PC-3 (cell line): ENCODE measurements around the gene ATG4A. TPM values are rescaled to one million over a fixed set of nuclear protein-coding genes. Genes with fewer than 3 reads are reported as not detected.

Source experiments
- ATAC-seq: fragments of 200-7000 bp; cut with Tn5 transposase; 2 replicates; pipeline ENCODE4 v1.9.1; 2020; ENCODE audit warnings: mild to moderate bottlenecking, moderate library complexity
- Bru-seq: library from RNA; stranded (reverse); fragments of 400-500 nt; gene quantifications from one replicate; lab custom pipeline; 2021; lab: Mats Ljungman, UMichigan
- BruChase-seq, 2 experiments: library from RNA; stranded (reverse); fragments of 400-500 nt; gene quantifications; one replicate each; lab custom pipeline; 2021; lab: Mats Ljungman, UMichigan
- BruUV-seq: library from RNA; stranded (reverse); fragments of 400-500 nt; replicated peaks from 2 replicates; lab custom pipeline; 2021; lab: Mats Ljungman, UMichigan
- CTCF ChIA-PET: fragments of 300-600 bp; sonication (Branson Sonifier 250); formaldehyde crosslinking; loops from one replicate; lab custom pipeline; 2022; ENCODE audit warnings: antibody characterized with exemption; lab: Charles Lee
- POLR2A ChIA-PET: fragments of 300-600 bp; sonication (Branson Sonifier 250); formaldehyde crosslinking; loops from one replicate; lab custom pipeline; 2022; ENCODE audit warnings: antibody characterized with exemption; ENCODE audit not compliant: unreplicated experiment; lab: Charles Lee
- DNase-seq: peaks from one replicate; pipeline ENCODE4 v3.0.0-alpha.2; 2015
- H2AFZ ChIP-seq: fragments of 300-600 bp; sonication (generic); 2 replicates; pipeline ENCODE4 v1.6.0; 2016; ENCODE audit warnings: antibody characterized with exemption, low read length
- H3F3A ChIP-seq: fragments of 300-600 bp; sonication (generic); one replicate; pipeline ENCODE4 v1.6.0; 2017; ENCODE audit warnings: antibody characterized with exemption, low read length, control low read depth, mild to moderate bottlenecking; ENCODE audit not compliant: unreplicated experiment
- H3K27ac ChIP-seq: fragments of 300-600 bp; sonication (generic); 2 replicates; pipeline ENCODE4 v1.5.1; 2016; ENCODE audit warnings: mild to moderate bottlenecking, low read length
- H3K27me3 ChIP-seq: fragments of 300-600 bp; sonication (generic); 2 replicates; pipeline ENCODE4 v1.6.1; 2016; ENCODE audit warnings: low read length, mixed read lengths
- H3K36me3 ChIP-seq: fragments of 300-600 bp; sonication (generic); 2 replicates; pipeline ENCODE4 v1.6.1; 2016; ENCODE audit warnings: low read depth, mixed run types, low read length, mixed read lengths
- H3K4me1 ChIP-seq: fragments of 300-600 bp; sonication (generic); 2 replicates; pipeline ENCODE4 v1.5.1; 2016; ENCODE audit warnings: low read length; ENCODE audit not compliant: insufficient read depth
- H3K4me2 ChIP-seq: fragments of 300-600 bp; sonication (generic); 2 replicates; pipeline ENCODE4 v1.6.0; 2016; ENCODE audit warnings: low read length
- H3K4me3 ChIP-seq: fragments of 300-600 bp; sonication (generic); 2 replicates; pipeline ENCODE4 v1.5.1; 2016; ENCODE audit warnings: mild to moderate bottlenecking, low read length, mixed read lengths
- H3K79me2 ChIP-seq: fragments of 300-600 bp; sonication (generic); 2 replicates; pipeline ENCODE4 v1.6.1; 2017; ENCODE audit warnings: low read length, mixed read lengths
- H3K9ac ChIP-seq: fragments of 300-600 bp; sonication (generic); 2 replicates; pipeline ENCODE4 v1.6.0; 2016; ENCODE audit warnings: mild to moderate bottlenecking, low read length
- H3K9me2 ChIP-seq: fragments of 300-600 bp; sonication (generic); replicated peaks from 2 replicates; pipeline ENCODE4 v1.6.1; 2016; ENCODE audit warnings: mixed run types, low read length, mixed read lengths
- H3K9me3 ChIP-seq: fragments of 300-600 bp; sonication (generic); 2 replicates; pipeline ENCODE4 v1.6.1; 2016; ENCODE audit warnings: low read length, mixed read lengths
- H4K20me1 ChIP-seq: fragments of 300-600 bp; sonication (generic); 2 replicates; pipeline ENCODE4 v1.6.1; 2016; ENCODE audit warnings: low read length, mixed read lengths
- EZH2 ChIP-seq: fragments of 300-600 bp; sonication (generic); IDR thresholded peaks from one replicate; pipeline ENCODE4 v1.6.1; 2017; ENCODE audit warnings: antibody characterized with exemption, mild to moderate bottlenecking, low read length; ENCODE audit not compliant: unreplicated experiment
- EZH2phosphoT487 ChIP-seq: fragments of 300-600 bp; sonication (generic); IDR thresholded peaks from 2 replicates; pipeline ENCODE4 v1.6.1; 2018; ENCODE audit warnings: mild to moderate bottlenecking, antibody characterized with exemption, low read length, borderline replicate concordance
- intact Hi-C: fragments of 100-400 bp; cut with micrococcal nuclease; formaldehyde crosslinking; loops from 2 replicates; pipeline ENCODE4 v1.9.0; 2023
- long read RNA-seq: library from polyadenylated mRNA; unstranded; transcript quantifications from one replicate; pipeline ENCODE4 v2.0.0, GENCODE V29; 2021; ENCODE audit not compliant: unreplicated experiment
- total RNA-seq: library from RNA; depleted of rRNA; stranded (reverse); fragments of >200 nt; gene quantifications from 2 replicates; pipeline ENCODE4 v1.2.3, GENCODE V29; 2014; rRNA removed
- TF ChIP-seq, protein P1 (sequence below): fragments of 300-600 bp; sonication (generic); conservative IDR thresholded peaks from 2 replicates; pipeline ENCODE4 v1.5.1; 2017; ENCODE audit warnings: antibody characterized with exemption, low read depth, mild to moderate bottlenecking, low read length

Gene ATG4A, protein sequence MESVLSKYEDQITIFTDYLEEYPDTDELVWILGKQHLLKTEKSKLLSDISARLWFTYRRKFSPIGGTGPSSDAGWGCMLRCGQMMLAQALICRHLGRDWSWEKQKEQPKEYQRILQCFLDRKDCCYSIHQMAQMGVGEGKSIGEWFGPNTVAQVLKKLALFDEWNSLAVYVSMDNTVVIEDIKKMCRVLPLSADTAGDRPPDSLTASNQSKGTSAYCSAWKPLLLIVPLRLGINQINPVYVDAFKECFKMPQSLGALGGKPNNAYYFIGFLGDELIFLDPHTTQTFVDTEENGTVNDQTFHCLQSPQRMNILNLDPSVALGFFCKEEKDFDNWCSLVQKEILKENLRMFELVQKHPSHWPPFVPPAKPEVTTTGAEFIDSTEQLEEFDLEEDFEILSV
- total RNA-seq: 15.0 and 21.0 TPM in 2 replicates
- percentile 60 among the genes with signal in this experiment for Bru-seq, nascent RNA
- BruChase-seq, experiment 1, labeled RNA remaining after a 6-hour chase: percentile 61 among the genes with signal in this experiment
- percentile 58 among the genes with signal in this experiment for BruChase-seq, experiment 2, labeled RNA remaining after a 2-hour chase
- long read RNA-seq, transcript ATG4A-203 (13 exons, 2,315 nt): major isoform, 16 of 31 reads
- long read RNA-seq, partial matches to known transcripts: 2 of 31 reads
- long read RNA-seq, other reads (novel, unspliced or antisense): 10 of 31 reads

DNA sequence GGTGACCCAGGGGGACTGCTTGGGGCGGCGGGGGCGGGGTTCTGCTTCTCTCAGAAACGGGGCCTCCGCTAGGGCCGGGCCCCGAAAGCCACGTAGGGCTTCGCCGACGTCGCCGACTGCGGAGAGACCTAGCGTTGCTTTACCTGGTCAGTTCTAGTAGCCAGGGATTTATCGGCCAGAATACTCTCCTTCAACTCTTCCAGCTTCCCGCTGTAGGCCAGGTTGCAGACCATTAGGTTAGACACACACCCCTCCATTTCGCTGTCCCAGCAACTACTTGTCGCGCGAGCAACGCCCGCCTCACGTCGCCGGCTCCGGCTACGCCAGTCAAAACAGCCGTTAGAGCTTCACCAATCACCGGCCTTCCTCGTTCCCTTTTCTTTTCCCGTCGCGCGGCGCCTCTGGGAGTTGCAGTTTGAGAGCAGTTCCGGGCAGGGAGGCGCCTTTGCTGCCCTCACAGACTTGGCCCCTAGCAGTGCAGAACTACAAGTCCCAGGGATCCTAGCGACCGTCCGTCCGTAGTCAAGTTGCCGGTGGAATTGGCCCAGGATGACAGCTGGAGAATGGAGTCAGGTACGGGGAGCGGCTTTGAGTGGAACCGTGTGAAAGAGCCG, at the start of gene ATG4A, which contains the start of gene PSMD10:
Gene ATG4A, plus strand, starts transcription at position 515 of the 614 bp plus-strand sequence. Its CDS starts 49 bp downstream, at position 564.
Gene PSMD10, minus strand, starts transcription at position 279 of the 614 bp plus-strand sequence. Its CDS starts 22 bp downstream, at position 257.
- TF ChIP-seq, protein P1, sequence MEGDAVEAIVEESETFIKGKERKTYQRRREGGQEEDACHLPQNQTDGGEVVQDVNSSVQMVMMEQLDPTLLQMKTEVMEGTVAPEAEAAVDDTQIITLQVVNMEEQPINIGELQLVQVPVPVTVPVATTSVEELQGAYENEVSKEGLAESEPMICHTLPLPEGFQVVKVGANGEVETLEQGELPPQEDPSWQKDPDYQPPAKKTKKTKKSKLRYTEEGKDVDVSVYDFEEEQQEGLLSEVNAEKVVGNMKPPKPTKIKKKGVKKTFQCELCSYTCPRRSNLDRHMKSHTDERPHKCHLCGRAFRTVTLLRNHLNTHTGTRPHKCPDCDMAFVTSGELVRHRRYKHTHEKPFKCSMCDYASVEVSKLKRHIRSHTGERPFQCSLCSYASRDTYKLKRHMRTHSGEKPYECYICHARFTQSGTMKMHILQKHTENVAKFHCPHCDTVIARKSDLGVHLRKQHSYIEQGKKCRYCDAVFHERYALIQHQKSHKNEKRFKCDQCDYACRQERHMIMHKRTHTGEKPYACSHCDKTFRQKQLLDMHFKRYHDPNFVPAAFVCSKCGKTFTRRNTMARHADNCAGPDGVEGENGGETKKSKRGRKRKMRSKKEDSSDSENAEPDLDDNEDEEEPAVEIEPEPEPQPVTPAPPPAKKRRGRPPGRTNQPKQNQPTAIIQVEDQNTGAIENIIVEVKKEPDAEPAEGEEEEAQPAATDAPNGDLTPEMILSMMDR: no peak
- no peak for TF ChIP-seq EZH2phosphoT487
- no peak for TF ChIP-seq EZH2
- DNase-seq: peak; percentile 96
- ChIA-PET CTCF (interaction anchor here (1.3 kb wide), 1 partner anchor 48 kb away, joined by 3 read pairs; no protein-coding TSS in a partner anchor), POLR2A (interaction anchor here (0.5 to 1.0 kb wide), 4 partner anchors 8 to 463 kb away, joined by 3 read pairs; partner anchors contain the start of gene PRPS1)
- no TSS peak for BruUV-seq
- H3K27me3 ChIP-seq: no peaks in the 10 kb centered on the region
- H3F3A ChIP-seq: no peaks in the 10 kb centered on the region
- no peaks in the 10 kb centered on the region for H3K9me2 ChIP-seq
- peaks cover 61% of the 10 kb centered on the region for H3K79me2 ChIP-seq
- ATAC-seq: peak; percentile 90
- peak within 1 kb of the TSS; percentile 84 for H3K4me2 ChIP-seq
- H4K20me1 ChIP-seq: no peaks in the 10 kb centered on the region
- peak within 1 kb of the TSS; percentile 84 for H3K9ac ChIP-seq
- peaks cover 10% of the 10 kb centered on the region; the same call in 1 of the 2 replicates for H3K36me3 ChIP-seq
- peak within 1 kb of the TSS; percentile 87 for H3K4me3 ChIP-seq
- 0 out of 2 replicates have a peak, but pooled peaks cover 8% of the 10 kb centered on the region for H3K4me1 ChIP-seq
- H3K9me3 ChIP-seq: no peaks in the 10 kb centered on the region
- peak within 1 kb of the TSS; percentile 90 for H2AFZ ChIP-seq
- intact Hi-C loops: loop anchor here (2.0 to 5.0 kb wide), 2 partner anchors 47 to 974 kb away; partner anchors contain the start of gene RBM41
- peak within 1 kb of the TSS; percentile 60 for H3K27ac ChIP-seq

DNA sequence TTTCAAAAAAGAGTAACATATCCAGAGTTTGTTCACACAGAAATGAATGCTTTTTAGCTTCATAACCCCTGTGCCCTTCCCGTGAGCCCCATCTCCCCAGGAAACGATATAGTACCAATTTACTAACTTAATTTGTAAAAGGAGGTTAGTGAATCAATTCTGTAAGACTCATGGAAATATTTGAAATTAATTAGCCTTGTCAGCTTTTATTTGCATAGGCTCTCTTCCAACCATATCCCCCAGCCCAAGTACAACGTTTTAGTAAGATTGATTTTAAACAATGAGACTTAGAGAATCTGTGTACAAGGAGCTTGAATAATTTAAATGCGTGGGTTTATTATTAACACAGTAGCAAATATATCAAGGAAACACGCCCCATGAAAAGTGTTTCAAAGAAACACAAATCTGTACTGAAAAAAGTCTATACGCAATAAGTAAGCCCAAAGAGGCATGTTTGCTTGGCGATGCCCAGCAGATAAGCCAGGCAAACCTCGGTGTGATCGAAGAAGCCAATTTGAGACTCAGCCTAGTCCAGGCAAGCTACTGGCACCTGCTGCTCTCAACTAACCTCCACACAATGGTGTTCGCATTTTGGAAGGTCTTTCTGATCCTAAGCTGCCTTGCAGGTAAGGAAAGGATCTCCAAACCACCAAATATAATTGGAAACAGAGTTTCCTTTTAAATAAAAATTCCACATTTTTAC, 46.9 kb upstream of the ATG4A start, which contains the start of gene VSIG1:
Gene VSIG1, plus strand, starts transcription at position 512 of the 703 bp plus-strand sequence. Its CDS starts 66 bp downstream, at position 578.
- Histone ChIP-seq H3K27me3 (no peaks in the 10 kb centered on the region), H3K9me3 (no peaks in the 10 kb centered on the region), H3F3A (no peaks in the 10 kb centered on the region), H2AFZ (no peak within 1 kb of the TSS), H3K9ac (no peak within 1 kb of the TSS), H3K79me2 (no peaks in the 10 kb centered on the region), H3K4me2 (no peak within 1 kb of the TSS), H3K27ac (no peak within 1 kb of the TSS), H3K4me1 (no peaks in the 10 kb centered on the region), H4K20me1 (no peaks in the 10 kb centered on the region), H3K9me2 (no peaks in the 10 kb centered on the region), H3K4me3 (no peak within 1 kb of the TSS), H3K36me3 (no peaks in the 10 kb centered on the region)
- ATAC-seq: no peak
- ChIA-PET POLR2A (no interaction called here), CTCF (no interaction called here)
- no peak for TF ChIP-seq EZH2phosphoT487
- TF ChIP-seq, protein P1: no peak
- no peak for TF ChIP-seq EZH2
- DNase-seq: no peak
- no TSS peak for BruUV-seq
- intact Hi-C loops: no loop called here
